ENCODE measurements around the gene TFIP11.
"Not testable (repeated sequence)": the region's sequence is repeated elsewhere in the genome, so short reads cannot be mapped to it uniquely, and the experiment has no call there.

TFIP11 gene

GRCh38 chr22:26534171-26534855 is 22.0 kb upstream of the TFIP11 start:
- Histone ChIP-seq H3K4me3 (no peak overlapping the region), H3K9me3 (no peaks in the 10 kb centered on the region), H3K36me3 (replicated peaks) (no peaks in the 10 kb centered on the region), H3K4me1 (no peaks in the 10 kb centered on the region), H3K27me3 (ENCODE audit: low read depth) (no peaks in the 10 kb centered on the region)
- in situ Hi-C loops (cut with MboI; ENCODE audit: low sequenced_read_pairs): no loop called here
- DNase-seq (ENCODE audit: low spot score in 2 of 2): no peak

- peaks cover 3% of the 10 kb centered on the region; the same call in 1 of the 2 replicates for H3K36me3 ChIP-seq (replicated peaks)
- in situ Hi-C loops (cut with MboI; ENCODE audit: low sequenced_read_pairs): no loop called here
- no peaks in the 10 kb centered on the region for H3K27me3 ChIP-seq (ENCODE audit: low read depth)
- H3K9me3 ChIP-seq: no peaks in the 10 kb centered on the region
- peaks cover 5% of the 10 kb centered on the region; the same call in 1 of the 2 replicates for H3K4me1 ChIP-seq
- DNase-seq (ENCODE audit: low spot score in 2 of 2): no peak
- no peak overlapping the region for H3K4me3 ChIP-seq
Observed at GRCh38 chr22:26529345-26529744, 17.1 kb upstream of the TFIP11 start.

DNA sequence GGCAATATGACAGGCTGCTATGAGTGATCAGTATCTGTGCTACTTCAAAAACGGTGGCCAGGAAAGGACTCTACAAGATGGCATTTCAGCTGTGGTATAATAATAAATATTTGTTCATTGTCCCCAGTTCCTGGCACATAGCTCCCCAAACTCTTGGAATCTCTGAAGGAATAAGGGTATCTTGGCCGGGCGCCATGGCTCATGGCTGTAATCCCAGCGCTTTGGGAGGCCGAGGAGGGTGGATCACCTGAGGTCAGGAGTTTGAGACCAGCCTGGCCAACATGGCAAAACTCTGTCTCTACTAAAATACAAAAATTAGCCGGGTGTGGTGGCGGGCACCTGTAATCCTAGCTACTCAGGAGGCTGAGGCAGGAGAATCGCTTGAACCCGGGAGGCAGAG is 16.2 kb upstream of the TFIP11 start:
- H3K4me3 ChIP-seq; H3K27me3 ChIP-seq (ENCODE audit: low read depth); in situ Hi-C loops (cut with MboI; ENCODE audit: low sequenced_read_pairs); H3K36me3 ChIP-seq (replicated peaks); H3K4me1 ChIP-seq; DNase-seq (ENCODE audit: low spot score in 2 of 2); H3K9me3 ChIP-seq: not testable (repeated sequence)

GRCh38 chr22:26527574-26528465 is 15.5 kb upstream of the TFIP11 start:
- no peaks in the 10 kb centered on the region for H3K9me3 ChIP-seq
- peaks cover 3% of the 10 kb centered on the region; the same call in 1 of the 2 replicates for H3K36me3 ChIP-seq (replicated peaks)
- H3K27me3 ChIP-seq (ENCODE audit: low read depth): no peaks in the 10 kb centered on the region
- DNase-seq (ENCODE audit: low spot score in 2 of 2): peak; percentile 18 to 23
- no peak overlapping the region for H3K4me3 ChIP-seq
- in situ Hi-C loops (cut with MboI; ENCODE audit: low sequenced_read_pairs): no loop called here
- peaks cover 5% of the 10 kb centered on the region; the same call in 1 of the 2 replicates for H3K4me1 ChIP-seq

GRCh38 chr22:26527167-26527566 is 14.9 kb upstream of the TFIP11 start:
- Histone ChIP-seq H3K9me3 (no peaks in the 10 kb centered on the region), H3K36me3 (replicated peaks) (peaks cover 3% of the 10 kb centered on the region; the same call in 1 of the 2 replicates), H3K4me1 (peaks cover 5% of the 10 kb centered on the region; the same call in 1 of the 2 replicates), H3K27me3 (ENCODE audit: low read depth) (no peaks in the 10 kb centered on the region), H3K4me3 (no peak overlapping the region)
- DNase-seq (ENCODE audit: low spot score in 2 of 2): no peak
- in situ Hi-C loops (cut with MboI; ENCODE audit: low sequenced_read_pairs): no loop called here

DNA sequence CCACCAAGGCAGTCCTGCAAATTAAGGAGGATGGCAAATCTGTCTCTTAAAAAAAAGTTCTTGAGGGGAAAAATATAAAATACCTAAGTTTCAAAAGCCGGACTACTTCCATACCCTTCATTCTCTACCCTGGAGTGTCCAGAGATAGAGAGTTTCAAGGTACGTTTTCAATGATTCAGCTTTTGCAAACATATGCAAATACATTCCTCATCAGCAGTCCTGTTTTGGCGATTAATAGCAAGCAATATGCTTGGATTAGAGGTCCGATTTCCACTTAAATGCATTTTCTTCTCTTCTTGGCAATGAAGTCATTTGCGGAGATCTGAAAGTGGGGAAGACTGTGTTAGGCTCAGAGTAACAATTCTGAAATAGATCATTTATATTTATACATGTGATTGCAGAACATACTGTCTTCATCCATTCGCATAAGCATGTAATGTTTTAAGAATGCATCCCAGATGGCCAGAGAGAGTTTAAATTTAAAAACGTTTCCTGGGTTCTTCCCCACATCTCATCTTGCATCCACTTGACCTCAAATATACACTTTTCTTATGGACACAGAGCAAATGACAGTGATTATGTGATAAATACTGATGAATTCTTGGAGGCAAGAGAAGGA is 13.8 kb upstream of the TFIP11 start:
- H3K27me3 ChIP-seq (ENCODE audit: low read depth): no peaks in the 10 kb centered on the region
- in situ Hi-C loops (cut with MboI; ENCODE audit: low sequenced_read_pairs): no loop called here
- peaks cover 5% of the 10 kb centered on the region; the same call in 1 of the 2 replicates for H3K4me1 ChIP-seq
- no peaks in the 10 kb centered on the region for H3K9me3 ChIP-seq
- DNase-seq (ENCODE audit: low spot score in 2 of 2): no peak
- H3K36me3 ChIP-seq (replicated peaks): peaks cover 3% of the 10 kb centered on the region; the same call in 1 of the 2 replicates
- no peak overlapping the region for H3K4me3 ChIP-seq

DNA sequence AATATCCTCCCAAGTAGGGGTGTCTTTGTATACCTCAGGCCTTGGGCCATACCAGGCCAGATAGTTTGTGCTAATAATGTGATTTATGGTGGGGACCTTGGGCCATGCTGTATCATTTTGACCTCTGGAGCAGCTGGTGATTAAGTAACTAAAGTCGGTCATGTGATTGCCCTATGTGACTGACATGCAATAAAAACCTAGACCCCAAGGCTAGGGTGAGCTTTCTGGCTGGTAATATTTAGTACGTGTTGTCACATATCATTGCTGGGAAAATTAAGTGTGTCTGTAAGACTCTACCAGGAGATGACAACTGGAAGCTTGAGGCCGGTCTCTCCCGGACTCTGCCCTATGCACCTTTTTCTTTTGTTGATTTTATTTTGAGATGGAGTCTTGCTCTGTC is 12.6 kb upstream of the TFIP11 start:
- in situ Hi-C loops (cut with MboI; ENCODE audit: low sequenced_read_pairs): no loop called here
- Histone ChIP-seq H3K36me3 (replicated peaks) (peaks cover 3% of the 10 kb centered on the region; the same call in 1 of the 2 replicates), H3K4me3 (no peak overlapping the region), H3K9me3 (no peaks in the 10 kb centered on the region), H3K4me1 (peaks cover 5% of the 10 kb centered on the region; the same call in 1 of the 2 replicates), H3K27me3 (ENCODE audit: low read depth) (no peaks in the 10 kb centered on the region)
- no peak for DNase-seq (ENCODE audit: low spot score in 2 of 2)

- no peaks in the 10 kb centered on the region for H3K9me3 ChIP-seq
- no peaks in the 10 kb centered on the region for H3K27me3 ChIP-seq (ENCODE audit: low read depth)
- H3K4me3 ChIP-seq: no peak overlapping the region
- DNase-seq (ENCODE audit: low spot score in 2 of 2): no peak
- H3K36me3 ChIP-seq (replicated peaks): no peaks in the 10 kb centered on the region; the same call in 1 of the 2 replicates
- 0 out of 2 replicates have a peak, but pooled peaks cover 3% of the 10 kb centered on the region for H3K4me1 ChIP-seq
- in situ Hi-C loops (cut with MboI; ENCODE audit: low sequenced_read_pairs): no loop called here
Observed at GRCh38 chr22:26522592-26522991, 10.3 kb upstream of the TFIP11 start.

- no peak for DNase-seq (ENCODE audit: low spot score in 2 of 2)
- H3K9me3 ChIP-seq: no peaks in the 10 kb centered on the region
- no peaks in the 10 kb centered on the region; the same call in 1 of the 2 replicates for H3K36me3 ChIP-seq (replicated peaks)
- no peak overlapping the region for H3K4me3 ChIP-seq
- H3K27me3 ChIP-seq (ENCODE audit: low read depth): no peaks in the 10 kb centered on the region
- in situ Hi-C loops (cut with MboI; ENCODE audit: low sequenced_read_pairs): no loop called here
- 0 out of 2 replicates have a peak, but pooled peaks cover 3% of the 10 kb centered on the region for H3K4me1 ChIP-seq
Observed at GRCh38 chr22:26522012-26522411, 9.7 kb upstream of the TFIP11 start.

- Histone ChIP-seq H3K9me3 (no peaks in the 10 kb centered on the region), H3K4me1 (peaks cover 6% of the 10 kb centered on the region), H3K36me3 (replicated peaks) (no peaks in the 10 kb centered on the region), H3K27me3 (ENCODE audit: low read depth) (no peaks in the 10 kb centered on the region), H3K4me3 (no peak overlapping the region)
- in situ Hi-C loops (cut with MboI; ENCODE audit: low sequenced_read_pairs): no loop called here
- DNase-seq (ENCODE audit: low spot score in 2 of 2): no peak
Observed at GRCh38 chr22:26517429-26517828, 5.2 kb upstream of the TFIP11 start.

GRCh38 chr22:26516503-26516902 is 4.2 kb upstream of the TFIP11 start:
- Histone ChIP-seq H3K4me3 (no peak overlapping the region), H3K4me1 (peaks cover 8% of the 10 kb centered on the region), H3K9me3 (no peaks in the 10 kb centered on the region), H3K36me3 (replicated peaks) (peaks cover 4% of the 10 kb centered on the region; the same call in 1 of the 2 replicates), H3K27me3 (ENCODE audit: low read depth) (no peaks in the 10 kb centered on the region)
- in situ Hi-C loops (cut with MboI; ENCODE audit: low sequenced_read_pairs): no loop called here
- DNase-seq (ENCODE audit: low spot score in 2 of 2): no peak

- no peaks in the 10 kb centered on the region for H3K9me3 ChIP-seq
- no peak for DNase-seq (ENCODE audit: low spot score in 2 of 2)
- no peaks in the 10 kb centered on the region for H3K27me3 ChIP-seq (ENCODE audit: low read depth)
- in situ Hi-C loops (cut with MboI; ENCODE audit: low sequenced_read_pairs): no loop called here
- no peak overlapping the region for H3K4me3 ChIP-seq
- H3K4me1 ChIP-seq: peaks cover 14% of the 10 kb centered on the region
- H3K36me3 ChIP-seq (replicated peaks): peaks cover 4% of the 10 kb centered on the region; the same call in 1 of the 2 replicates
Observed at GRCh38 chr22:26515931-26516330, 3.7 kb upstream of the TFIP11 start.

DNA sequence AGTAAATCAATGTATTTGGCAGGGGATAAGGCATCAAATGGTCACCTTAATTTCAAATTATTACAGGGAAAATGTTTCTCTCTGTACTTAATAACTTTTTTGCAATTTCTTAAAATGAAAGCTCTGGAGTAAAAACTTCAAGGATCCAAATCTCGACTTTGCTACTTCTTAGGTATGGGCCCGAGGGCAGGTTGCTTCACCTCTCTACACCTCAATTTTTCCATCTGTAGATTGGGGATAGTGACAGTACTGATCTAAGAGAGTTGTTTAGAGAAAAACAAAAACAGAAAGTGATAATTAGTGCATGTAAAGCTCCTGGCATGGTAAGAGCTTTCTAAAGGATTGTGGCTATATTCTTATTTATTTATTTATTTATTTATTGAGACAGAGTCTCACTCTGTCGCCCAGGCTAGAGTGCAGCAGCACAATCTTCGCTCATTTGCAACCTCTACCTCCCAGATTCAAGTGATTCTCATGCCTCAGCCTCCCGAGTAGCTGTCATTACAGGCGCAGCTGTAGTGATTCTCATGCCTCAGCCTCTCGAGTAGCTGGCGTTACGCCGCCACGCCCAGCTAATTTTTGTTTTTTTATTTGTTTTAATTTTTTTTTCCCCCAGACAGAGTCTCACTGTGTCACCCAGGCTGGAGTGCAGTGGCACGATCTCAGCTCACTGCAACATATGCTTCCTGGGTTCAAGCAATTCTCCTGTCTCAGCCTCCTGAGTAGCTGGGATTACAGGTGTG is 2.3 kb upstream of the TFIP11 start:
- H3K9me3 ChIP-seq: no peaks in the 10 kb centered on the region
- H3K4me3 ChIP-seq: no peak overlapping the region
- in situ Hi-C loops (cut with MboI; ENCODE audit: low sequenced_read_pairs): no loop called here
- peaks cover 15% of the 10 kb centered on the region for H3K36me3 ChIP-seq (replicated peaks)
- peaks cover 16% of the 10 kb centered on the region for H3K4me1 ChIP-seq
- no peak for DNase-seq (ENCODE audit: low spot score in 2 of 2)
- H3K27me3 ChIP-seq (ENCODE audit: low read depth): no peaks in the 10 kb centered on the region
